GM18526 (cell line): Measurements from ENCODE around the gene PARP8.

Experiments
- POLR2A ChIP-seq: IDR thresholded peaks from 3 replicates; pipeline ENCODE4 v1.6.1; 2011; ENCODE audit not compliant: insufficient read length; ENCODE audit errors: extremely low read depth

PARP8 gene

DNA sequence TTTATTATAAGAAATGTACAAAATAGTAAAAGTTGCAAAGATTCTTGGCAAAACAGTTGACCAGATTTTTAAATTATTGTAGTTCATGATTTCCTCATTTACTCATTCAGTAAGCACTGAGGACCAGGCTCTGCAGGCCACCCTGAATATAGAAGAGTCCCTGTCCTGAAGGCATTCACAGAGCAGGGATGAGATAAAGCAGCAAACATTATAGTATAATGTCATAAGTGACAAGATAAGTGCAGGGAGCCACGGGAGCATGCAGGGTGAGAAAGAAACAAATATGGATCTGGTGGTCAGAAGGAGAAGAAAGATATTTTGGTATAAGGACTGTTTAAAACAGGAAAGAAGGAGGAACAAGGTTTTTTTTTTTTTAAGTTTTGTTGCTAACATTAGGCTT, 46.0 kb downstream of the PARP8 start:
- TF ChIP-seq POLR2A = no peak

DNA sequence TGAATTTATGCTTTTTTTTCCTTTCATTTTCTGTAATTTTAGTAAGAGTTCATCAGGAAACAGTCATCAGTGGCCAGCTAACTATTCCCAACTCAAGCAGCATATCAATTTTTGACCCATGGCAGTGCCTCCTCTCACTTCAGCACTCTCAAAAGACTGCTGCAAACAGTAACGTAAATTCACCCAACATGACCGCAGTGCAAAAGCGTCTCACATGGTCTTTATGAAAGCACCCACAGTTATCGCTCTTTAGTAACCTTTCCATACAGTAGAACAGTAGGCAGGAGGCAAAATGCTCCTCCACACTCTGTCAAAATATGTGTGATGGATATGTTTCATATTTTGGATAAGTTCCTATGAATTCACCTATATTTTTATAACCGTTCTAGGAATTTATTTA, 48.6 kb downstream of the PARP8 start:
- no peak for TF ChIP-seq POLR2A

DNA sequence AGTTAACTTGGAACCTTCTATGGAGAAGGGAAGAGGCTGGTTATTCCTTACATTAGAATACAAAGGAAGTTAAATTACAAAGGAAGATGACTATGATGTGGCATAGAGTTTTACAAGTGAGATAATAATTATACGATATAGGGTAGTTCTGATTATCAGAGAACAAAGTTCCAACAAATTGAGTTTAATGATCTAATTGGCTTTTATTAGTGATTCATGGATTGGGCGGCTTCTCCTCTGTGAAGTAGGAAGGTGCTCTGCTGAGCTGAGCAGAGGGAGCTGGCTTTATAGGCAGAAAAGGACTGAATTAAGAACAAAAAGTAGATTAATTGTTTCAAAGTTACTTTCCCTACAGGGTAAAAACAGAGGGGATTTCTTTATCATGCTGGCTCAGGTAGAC, 49.7 kb downstream of the PARP8 start:
- TF ChIP-seq POLR2A = no peak

DNA sequence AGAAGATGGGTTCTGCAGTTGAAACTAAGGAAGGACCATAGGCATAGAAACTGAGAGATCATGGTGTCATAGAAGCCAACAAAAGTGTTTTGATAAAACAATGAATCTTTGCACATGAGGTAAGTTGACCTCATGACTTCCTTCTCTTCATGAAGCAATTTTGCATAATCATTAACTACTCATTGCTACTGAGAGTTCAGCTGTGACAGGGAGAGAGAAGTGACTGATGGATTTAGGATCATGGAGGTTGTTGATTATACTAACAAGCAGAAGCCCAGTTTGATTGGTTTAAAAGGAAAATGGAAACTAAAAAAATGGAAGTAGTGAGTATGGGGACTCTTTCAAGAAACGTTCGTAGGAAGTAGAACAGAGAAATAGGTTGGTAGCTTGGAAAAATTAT, 51.2 kb downstream of the PARP8 start:
- no peak for TF ChIP-seq POLR2A

DNA sequence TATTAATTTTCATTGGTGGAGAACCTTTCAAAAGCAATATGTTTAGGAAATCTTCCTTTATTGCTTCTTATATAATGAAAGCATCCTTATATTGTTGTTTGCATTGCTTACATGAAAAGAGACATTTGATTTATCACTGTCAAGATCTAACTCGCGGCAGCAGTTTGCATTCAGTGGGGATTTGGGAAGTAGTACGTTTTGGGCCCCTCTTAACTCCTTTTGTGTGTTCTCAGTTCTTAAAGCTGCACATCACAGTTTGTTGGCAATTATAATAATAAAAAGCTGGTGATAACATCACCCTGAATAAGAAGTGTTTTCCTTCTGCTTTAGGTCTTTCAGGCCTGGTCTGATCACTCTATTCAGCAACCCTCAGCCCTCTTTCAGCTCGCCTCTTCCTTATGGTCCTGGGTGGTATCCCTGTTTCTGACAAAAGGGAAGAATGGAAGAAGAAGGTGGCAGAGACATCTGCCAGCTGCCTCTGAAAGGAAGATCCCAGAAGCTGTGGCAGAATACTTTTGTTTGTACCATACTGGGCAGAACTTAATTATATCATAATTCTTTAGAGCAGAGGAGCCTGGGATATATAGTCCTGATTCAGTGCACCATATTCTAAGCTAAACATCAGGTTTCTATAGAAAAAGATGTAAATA, 53.7 kb downstream of the PARP8 start:
- no peak for TF ChIP-seq POLR2A

DNA sequence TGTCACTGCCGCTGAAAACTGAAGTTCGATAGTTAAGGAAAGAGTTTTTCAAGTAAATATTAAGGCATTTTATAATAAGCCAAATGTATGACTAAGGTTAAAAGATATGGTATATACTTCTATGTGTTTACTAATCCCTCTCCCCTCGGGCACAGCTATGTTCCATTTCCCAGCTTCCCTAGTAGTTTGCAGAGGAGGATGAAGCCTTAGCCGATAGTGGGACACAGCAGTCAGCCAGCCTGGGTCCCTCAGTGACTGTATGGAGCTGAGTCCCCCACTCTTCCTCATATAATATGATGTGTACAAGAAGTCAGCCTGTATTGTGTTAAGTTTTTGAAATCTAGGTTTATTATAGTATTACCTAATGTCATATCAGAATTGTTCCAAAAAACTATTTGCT, 55.8 kb downstream of the PARP8 start:
- TF ChIP-seq POLR2A = no peak

DNA sequence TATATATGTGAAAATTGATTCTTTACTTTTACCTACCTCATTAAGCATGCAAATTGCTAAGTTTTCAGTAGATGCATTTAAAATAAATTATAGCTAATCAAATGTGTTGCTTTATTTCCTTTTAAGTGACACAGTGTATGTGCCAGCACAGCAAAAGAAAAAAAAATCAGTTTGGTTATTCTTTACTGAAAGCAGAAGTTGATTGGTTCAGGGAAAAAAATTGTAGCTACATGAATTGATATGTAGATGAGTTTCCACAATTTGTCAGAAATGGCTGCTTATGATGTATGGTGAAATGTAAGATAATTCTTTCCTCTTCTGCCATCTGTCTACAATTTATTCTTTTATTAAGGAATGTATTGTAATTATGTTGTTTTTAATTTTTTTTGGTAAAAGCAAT, 57.8 kb downstream of the PARP8 start:
- TF ChIP-seq POLR2A = no peak

DNA sequence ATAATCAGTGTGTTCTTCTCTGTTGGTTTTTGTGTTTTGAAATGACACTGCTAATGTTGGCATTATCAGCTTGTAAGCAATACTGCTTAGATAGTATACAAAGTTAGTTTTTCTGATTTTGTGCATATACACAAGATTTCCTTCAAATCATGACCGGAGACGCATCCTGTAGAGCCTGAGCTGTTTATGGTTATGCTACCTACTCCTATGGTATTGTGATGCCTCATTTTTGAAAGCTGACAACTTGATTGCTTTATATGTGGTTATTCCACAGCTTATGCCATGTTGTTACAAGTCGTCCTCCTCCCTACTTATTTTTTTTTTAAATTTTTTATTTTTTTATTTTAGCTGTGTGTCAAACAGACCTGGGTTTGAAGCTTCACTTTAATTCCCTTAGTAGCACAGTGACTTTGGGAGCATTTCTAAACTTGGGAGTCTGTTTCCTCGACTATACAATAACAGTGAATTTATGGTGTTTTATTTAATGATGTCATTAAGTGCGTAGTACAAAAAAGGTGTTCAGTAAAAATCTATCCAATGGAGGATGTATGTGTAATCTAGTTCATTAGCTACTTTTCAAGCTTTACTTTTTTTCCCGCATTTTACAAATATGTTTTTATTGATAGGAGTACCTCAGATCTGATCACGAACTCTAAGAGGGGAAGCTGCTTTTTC, 59.5 kb downstream of the PARP8 start:
- no peak for TF ChIP-seq POLR2A

DNA sequence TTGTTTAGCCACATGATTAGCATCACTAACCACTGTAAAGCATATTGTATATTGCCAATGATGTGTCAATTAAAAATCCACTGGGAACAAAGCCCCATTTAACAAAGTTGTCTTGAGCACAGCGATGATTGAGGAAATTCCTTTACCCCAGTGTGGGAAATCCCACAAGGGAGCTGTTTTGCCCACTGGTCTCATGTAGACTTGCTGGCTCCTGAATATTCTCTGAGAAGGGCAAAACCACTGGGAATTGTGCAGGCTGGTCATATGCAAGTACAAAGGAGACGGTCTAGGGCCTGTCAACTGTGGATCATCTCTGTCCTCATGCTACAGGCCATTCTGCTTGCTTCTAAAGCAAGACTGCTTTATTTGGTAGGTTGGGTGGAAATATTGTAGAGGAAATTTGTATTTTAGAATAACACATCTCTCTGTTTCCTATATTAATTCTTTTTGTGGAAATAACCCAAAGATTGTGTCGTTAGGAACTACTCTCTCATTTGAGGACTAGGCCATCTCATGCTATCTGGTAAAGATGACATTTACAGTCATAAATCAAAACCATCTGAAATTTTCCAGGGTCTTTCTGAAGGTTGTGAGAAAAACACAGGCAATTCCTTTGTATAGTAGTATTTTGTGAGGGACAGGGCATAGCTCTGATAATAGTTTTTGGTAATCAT, 60.2 kb downstream of the PARP8 start:
- TF ChIP-seq POLR2A = no peak

DNA sequence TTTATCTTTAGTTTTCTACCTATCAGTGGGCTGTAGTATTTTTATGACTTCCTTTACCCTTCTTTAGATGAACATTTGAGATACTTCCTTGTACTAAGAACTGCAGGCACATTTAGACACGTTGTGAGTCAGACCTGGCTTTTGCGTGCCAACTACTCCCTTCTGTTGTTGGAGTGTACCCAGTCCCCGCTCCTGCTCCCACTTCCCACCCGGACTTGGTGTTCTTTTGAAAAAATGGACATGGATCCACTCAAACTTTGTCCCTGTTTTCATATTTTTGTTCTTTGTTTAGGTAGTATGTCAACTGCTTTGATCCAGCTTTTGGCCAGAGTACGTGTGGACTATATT, 60.7 kb downstream of the PARP8 start:
- no peak for TF ChIP-seq POLR2A

DNA sequence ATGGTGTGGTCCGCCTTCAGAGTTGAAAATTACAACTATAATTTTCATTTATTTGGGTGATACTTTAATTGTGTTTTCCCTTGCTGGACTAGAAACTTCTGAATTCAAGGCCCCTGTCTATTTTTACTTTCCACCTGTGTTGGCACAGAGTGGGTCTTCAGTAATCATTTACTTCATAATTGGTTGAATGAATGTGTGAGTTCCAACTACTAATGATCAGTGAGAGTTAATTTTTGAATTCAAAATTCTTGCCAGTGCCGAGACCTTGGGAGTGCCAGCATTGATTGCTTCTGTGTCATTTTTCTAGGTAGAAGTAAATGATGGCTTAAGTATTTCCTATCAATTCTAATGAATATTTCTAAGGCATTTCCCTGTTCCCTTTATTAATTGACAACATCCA, 61.4 kb downstream of the PARP8 start:
- no peak for TF ChIP-seq POLR2A

DNA sequence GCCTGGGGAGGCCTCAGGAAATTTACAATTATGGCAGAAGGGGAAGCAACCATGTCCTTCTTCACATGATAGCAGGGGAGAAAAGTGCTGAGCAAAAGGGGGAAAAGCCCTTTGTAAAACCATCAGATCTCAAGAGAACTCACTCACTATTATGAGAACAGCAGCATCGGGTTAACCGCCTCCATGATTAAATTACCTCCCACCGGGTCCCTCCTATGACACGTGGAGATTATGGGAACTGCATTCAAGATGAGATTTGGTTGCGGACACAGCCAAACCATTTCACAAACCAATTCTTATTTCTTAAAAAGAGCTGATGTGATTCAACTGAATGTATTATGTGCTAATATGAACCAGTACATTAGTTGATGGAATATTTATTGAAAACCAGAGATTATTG, 63.9 kb downstream of the PARP8 start:
- no peak for TF ChIP-seq POLR2A

DNA sequence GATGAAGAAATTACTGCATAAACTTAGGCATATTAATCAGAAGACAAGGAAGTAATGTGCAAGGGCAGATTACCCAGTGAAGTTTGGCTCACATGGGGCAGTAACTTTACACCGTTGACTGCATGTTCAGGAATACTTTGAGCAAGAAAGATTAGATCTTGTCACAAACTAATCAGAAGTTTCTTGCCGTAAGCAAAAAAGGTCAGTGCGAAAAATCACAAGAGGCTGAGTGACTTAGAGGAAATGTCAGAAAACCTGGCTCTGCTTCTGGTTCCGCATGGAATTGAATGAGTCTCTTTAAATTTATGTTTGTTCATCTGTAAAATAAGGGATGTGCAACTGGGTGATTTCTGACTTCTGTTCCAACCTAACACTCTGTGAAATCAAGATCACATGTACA, 64.4 kb downstream of the PARP8 start:
- no peak for TF ChIP-seq POLR2A

DNA sequence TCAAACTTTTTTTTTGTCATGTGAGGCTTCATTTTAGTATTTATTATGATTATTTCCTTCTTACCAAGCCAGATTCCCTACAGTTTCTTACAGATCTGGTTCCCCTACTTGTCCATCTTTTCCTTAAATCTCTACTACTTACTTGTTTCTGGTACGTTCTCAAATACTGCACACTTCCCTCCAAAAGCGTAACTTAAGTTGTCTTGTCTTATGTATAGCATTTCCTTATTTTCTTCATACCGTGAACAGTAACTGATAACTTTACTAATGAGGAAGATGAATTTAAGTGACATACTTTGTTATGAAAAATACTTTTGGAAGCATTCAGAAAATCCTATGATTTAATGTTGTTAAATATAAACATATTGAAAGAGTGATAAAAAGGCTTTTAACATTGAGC, 67.3 kb downstream of the PARP8 start:
- TF ChIP-seq POLR2A = no peak

DNA sequence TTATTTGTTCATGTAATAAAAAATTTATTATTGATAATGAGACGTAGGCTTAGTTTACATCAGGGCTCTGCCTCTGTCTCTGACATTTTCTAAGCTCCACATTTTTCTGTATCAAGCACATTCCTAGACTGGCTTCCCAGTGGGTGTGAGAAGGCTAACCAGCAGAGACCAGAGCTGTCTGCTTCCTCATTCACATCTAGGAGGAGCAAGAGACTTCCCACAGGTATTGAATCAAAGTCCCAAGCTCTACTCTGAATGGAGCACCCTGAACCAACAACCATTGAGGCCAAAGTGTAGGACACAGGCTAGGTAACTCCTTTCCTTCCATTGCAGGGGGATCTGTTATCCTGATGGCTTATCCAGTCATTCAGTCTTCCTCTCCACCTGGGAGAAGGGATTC, 72.4 kb downstream of the PARP8 start:
- no peak for TF ChIP-seq POLR2A

DNA sequence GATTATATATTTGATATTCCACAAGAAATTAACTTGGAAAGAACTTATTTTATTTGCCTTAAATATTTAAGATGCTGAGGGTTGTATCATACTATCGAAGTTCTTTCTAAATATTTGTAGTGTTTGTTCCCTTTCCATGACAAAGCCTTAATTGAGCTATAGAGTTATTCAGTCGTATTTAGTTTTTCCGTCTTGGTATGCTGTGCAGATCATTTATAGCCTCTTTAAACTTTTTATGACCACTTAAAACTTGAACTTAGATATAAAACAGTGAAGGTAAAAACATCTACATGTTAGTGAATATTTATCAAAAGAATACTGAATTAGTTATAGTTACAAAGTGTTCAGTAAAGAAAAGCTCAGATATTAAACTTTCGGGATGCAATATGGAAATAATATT, 74.4 kb downstream of the PARP8 start:
- TF ChIP-seq POLR2A = no peak

DNA sequence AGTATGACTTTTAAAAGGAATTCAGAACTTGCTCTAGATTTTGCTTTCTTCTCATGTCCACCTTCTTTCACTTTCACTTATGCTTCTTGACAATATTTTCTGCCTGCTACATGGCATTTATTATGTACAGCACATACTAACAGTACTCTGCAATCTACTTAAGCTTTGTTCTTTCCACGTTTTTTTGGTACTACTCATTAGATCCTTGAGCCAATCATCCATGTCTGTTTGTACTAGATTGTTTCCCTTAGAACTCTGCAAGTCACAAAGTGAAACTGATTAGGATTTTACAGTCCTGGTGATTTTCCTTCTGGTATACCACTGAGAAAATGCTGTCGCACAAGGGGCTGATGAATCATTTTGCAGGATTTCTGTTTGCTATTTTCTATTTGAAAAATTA, 78.3 kb downstream of the PARP8 start:
- no peak for TF ChIP-seq POLR2A
